Islet of Langerhans (tissue), 1 donor: Measurements from ENCODE around the gene FGFR4.
"Not testable (repeated sequence)": the region's sequence is repeated elsewhere in the genome, so short reads cannot be mapped to it uniquely, and the experiment has no call there.

Experiments
- FAIRE-seq: peaks from one replicate; lab custom pipeline; 2011; peaks lifted over from hg19 to GRCh38; lab: Jason Lieb, UNC

Gene FGFR4

DNA sequence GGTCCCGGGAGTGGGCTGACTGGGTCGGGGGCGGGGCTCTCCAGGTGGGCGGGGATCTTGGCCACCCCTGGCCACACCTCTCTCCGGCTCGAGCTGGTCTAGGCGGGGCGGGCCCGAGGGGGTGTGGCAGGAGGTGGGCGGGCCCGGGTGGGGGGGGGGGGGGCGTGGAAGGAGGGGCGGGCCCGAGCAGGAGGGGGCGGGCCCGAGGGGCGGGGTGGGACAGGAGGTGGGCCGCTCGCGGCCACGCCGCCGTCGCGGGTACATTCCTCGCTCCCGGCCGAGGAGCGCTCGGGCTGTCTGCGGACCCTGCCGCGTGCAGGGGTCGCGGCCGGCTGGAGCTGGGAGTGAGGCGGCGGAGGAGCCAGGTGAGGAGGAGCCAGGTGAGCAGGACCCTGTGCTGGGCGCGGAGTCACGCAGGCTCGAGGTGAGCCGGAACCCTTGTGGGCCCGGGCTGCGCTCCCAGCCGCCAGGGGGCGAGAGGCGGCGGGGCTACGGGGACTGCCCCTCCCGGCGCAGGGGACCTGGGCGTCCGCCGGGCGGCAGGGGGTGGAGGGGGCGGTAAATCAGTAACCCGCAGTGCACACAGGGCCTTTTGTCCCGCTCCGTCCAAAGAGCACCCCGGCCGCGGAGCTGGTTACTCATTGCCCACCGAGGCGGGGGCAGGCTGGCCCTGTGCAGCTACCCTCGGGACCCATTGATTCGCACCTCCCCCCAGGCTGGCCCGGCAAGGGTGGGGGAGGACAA, at the start of gene FGFR4:
Gene FGFR4 (plus strand): TSS at position 262 of the 744 bp plus-strand sequence. CDS start 2,688 bp downstream, outside the sequence.
- FAIRE-seq: no peak

DNA sequence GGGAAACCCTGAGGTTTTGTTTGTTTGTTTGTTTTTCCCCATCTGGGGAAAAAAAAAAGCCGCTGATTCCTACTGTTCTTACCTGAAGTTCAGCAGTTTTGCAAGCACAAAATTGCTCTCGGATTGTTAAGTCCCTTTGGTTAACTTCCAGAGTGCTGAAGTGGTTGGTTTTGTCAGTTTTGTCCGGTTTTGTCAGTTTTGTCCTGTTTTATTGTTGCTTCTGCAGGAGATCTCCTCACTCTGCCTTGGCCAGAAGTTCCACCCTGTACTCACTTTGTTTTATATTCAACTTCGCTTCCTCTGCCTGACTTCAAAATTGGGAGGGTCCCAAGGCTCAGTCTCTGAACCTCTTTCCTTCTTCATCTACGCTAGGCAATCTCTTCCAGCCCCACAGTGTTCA, 49.8 kb upstream of the FGFR4 start:
- no peak for FAIRE-seq

DNA sequence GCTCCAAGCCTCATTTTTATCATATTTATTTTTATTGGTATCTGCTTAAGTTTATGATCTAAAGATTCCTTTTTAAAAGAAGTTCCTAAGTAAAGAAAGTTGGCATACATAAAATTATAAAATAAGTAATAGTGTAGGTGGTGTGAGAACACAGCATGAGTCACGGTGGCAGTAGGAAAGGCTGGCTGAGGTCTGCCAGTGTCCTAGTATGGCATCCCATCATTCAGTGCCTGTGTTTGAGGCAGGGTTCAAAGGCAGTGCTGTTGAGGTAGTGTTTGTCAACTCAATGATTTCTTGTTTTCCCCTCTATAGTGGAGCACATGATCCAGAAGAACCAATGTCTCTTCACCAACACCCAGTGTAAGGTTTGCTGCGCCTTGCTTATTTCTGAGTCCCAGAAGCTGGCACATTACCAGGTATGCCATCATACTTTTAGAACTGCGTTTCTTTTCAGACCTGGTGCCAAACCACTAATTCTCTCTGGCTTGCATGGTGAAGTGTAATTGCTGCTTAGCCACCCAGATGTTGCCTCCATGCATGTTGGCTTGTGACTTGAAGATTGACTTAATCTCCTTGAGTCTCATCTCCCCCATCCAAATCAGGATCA, 45.8 kb upstream of the FGFR4 start:
- FAIRE-seq: no peak

DNA sequence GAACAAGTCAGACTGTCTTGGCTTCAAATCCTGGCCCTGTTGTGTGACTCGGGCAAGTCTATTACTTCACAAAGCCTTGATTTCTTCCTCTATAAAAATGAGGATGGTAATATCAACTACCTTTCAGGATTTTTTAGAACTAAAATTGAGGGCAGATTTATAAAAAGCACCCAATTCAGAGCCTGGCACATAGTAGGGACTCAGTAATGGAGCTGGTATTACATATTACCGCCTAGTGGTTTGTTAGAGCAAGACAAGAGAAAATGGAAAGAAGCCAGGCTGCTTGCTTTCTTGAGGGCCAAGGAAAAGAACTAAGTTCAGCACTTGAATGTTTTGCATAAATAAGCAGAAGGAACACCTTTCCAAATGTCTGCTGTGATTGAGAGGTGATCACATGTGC, 44.8 kb upstream of the FGFR4 start:
- FAIRE-seq: no peak

DNA sequence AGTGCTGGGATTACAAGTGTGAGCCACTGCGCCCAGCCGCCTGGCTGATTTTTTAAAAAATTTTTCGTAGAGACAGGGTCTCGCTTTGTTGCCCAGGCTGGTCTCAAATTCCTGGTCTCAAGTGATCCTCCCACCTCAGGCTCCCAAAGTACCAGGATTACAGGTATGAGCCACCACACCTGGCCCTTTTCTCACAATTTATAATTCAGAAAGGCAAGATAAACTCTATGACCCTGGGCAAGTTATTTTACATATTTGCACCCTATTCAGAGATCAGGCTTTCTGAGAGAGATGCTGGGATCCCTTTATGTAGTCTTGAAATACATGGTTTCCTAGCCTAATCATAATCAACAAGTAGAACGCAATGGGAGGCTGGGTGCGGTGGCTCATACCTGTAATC, 43.6 kb upstream of the FGFR4 start:
- FAIRE-seq: no peak

DNA sequence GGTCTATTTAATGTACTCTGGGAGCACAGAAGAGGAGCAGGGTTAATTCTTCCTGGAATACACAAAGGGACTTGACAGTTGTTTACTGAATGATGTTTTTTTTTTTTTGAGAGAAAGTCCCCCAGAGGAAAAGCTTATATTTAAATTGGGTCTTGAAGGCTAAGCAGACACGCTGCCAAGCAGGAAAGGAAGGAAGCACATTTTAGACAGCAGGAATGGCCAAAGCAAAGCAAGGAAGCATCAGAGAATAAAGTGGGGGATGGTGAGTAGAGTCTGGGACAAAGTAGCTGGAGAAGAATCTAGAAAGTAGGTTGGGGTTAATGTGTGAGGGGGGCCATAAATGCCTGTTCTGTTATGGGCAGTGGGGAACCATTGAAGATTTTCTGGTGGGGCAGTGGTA, 42.8 kb upstream of the FGFR4 start:
- FAIRE-seq: no peak

DNA sequence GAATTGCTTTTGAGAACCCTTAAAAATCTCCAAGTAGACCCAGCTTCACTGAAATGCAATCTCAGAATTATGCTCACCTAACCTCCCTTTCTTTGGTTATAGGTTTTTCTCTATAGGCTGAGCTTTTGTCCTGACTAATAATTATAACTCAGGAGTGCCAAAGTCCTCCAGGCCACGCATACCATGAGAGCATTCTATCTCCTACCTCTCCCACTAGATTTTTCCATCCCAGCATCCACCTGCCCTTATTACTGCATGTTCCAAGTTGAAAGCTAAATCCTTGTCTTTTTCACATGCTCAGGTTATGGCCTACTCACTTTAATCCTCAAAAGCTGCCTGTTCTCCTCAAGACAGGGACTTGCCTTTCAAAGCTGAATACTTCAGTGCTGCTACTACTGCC, 42.1 kb upstream of the FGFR4 start:
- FAIRE-seq: no peak

DNA sequence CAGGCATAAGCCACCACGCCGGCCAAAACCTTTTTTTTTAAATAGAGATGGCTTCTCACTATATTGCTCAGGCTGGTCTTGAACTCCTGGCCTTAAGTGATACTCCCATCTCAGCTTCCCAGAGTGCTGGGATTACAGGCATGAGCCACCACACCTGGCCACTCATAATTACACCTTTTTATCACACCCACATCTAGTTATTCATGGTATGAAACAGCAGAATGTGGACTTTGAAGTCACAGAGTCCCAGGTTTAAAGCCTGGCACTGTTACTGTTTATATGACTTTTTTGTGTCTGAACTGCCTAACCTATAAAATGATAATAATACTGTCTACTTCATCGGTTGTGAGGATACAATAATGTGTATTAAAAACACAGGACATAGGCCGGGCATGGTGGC, 41.1 kb upstream of the FGFR4 start:
- FAIRE-seq: no peak

DNA sequence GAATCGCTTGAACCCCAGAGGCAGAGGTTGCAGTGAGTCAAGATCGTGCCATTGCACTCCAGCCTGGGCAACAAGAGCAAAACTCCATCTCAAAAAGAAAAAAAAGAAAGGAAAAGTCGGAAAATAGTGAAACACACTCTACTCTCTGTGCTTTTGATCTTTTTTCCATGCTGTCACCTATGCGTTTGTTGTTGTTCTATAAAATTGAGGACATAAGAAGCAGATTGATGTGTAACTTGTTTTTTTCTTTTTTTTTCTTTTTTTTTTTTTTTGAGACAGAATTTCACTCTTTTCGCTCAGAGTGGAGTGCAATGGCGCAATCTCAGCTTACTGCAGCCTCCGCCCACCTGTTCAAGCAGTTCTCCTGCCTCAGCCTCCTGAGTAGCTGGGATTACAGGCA, 38.2 kb upstream of the FGFR4 start:
- not testable (repeated sequence) for FAIRE-seq

DNA sequence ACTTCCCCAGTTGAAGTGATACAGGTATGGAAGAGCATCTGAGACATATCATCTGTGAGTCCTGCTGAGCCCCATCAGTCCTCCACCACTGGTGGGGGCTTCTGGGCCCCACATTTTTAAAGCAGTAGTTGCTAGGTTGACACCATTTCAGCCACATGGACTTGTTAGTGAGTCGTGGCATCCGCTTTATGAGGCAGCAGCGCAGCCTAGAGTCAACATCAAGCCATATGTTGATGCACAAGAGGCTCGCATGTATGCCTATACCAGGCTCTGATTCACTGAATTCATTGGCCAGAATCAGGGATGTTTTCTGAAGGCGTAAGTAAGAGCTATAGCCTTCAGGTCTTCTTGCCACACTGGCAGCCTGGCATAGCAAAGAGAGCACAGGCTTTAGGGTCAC, 37.4 kb upstream of the FGFR4 start:
- FAIRE-seq: no peak

DNA sequence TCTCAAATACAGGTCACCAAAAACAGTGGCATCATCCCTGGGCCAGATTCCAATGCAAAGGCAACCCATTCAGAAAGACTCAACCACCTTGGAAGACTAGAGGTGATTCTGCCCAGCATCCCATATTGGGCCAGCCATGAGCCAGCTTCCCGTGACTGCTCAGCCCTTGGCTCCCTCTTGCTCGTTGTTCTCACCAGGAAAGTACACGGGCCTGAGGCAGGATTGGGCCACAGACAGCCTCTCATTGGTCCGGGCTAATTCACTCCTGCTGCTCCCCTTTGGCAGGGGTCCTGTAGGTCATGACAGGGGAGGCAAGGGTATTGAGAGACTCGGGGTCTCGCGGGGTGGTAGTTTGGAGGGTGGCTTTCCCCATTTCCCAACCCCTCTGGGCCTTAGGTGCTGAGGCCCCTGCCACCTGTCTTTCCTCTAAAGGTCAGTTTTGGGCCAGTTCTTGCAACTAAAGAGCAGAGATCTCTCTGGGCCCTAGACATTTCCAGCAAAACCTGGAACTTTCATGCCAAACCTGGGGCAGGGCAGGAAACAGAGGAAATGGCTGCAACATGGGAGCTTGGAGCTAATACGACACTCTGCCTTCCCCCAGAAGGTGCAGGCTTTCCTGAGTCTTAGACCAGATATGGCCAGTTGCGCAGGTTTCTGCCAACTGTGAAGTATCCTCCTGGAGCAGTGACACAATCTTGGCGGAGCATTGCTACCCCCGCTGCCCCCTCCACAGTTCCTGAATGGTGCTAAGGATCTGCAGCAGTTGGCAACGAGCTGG, 22.0 kb upstream of the FGFR4 start:
- FAIRE-seq: no peak

DNA sequence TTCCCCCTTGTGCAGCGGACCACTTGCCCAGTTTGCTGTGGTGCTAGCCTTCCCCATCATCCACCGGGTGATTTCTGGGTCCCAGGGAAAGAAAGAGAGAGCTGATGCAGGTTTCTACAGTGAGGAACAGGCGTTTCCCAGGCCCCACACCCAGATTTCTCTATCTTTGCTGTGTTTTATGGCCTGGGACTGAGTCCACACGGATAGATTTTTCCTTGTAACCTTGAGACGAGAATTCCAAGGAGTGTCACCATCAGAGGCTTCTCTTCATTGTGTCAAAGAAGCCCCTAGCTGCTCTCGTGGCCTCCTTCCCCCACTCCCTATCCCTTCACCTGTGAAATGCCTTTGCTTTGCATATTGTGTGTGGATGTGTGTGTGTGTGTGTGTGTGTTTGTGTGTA, 21.2 kb upstream of the FGFR4 start:
- no peak for FAIRE-seq

DNA sequence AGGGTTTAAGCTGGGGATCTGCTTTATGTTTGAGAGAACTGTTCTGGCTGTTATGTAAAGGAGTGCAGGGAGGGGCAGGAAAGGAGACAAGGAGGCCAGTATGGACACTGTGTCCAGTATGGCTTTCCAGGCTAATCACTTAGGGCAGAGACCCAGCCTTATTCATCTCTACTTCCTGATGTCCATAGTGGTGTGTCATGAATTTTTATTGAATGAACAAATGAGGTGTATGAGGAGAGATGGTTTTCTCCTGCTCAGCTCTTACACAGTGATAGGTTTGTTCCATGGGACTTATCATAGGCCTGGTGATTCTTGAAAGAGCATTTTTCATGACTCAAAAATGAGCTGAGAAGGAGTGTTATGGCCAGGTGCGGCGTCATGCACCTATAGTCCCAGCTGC, 20.5 kb upstream of the FGFR4 start:
- FAIRE-seq: no peak

DNA sequence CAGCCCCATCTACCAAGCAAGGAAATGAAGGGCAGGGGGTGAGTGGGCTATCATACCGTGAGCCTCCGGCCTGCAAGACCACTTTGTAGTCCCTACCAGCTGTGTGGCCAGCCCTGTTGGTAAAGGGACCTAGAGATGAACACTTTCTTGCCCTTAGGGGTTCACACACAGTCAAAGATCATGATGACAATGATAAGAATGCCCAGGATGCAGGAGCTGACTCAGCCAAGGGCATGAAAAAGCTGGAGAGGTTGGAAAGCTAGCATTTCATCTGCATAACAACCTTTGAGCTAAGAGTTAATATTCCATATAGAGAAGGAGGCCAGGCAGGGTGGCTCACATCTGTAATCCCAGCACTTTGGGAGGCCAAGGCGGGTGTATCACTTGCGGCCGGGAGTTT, 19.2 kb upstream of the FGFR4 start:
- FAIRE-seq: no peak

DNA sequence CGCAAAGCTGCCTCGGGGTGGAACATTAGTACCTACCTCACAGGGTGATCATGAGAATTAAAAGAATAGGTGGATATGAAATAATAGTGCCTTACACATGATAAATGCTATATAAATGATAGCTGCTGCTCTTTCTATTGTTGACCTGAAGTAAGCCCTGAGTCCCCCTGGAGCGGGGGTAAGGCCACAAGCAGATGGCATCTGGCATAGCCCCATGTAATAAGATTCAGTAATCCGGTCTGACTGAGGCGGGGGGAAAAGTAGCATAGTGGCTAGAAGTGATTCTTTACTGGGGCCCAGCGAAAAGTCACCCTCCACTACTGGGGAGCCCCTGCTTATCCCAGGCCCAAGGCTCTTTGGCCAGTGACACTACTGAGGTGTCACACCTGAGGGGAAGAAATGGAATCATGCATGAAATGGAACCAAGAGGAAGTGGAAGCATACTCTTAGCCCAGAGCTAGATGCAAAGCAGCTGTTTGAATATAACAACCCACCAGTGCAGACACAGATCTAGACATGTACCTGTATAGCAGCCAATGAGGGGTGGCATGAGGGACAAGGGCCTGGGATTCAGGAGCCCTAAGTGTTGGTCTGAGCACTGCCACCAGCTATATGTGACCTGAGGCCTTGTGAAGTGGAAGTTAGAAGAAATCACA, 16.1 kb upstream of the FGFR4 start:
- FAIRE-seq: no peak

DNA sequence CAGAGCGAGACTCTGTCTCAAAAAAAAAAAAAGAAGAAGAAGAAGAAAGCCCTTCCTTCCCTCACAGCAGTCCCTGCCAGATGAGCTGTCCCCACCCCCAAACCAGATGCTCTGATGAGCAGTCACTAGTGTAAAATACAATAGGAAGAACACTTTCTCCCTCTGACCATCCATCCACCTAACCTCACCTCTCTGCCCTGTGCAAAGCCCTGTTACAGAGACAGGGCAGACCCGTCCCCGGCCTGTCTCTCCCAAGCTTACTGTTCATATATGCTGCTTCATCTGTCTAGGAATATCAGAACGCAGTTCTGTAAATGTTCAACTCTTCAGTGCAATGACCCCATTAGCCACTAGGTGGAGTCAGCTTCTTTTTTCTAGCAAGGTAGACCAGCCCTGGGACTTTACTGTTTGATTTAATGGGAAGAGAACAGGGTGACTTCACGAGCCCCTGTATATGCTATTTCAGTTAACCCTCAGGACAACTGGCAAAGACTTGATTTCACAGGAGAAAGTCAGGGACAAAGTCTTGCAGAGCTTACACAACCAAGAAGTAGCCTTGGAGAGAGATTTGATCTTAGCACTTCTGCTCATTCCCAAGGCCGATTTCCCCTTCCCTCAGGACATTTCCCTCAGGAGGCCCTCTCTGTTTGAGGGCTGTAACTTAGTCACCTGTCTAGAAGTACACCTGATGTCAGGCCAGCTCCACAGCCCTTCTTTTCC, 14.9 kb upstream of the FGFR4 start:
- FAIRE-seq: peak; percentile 88

DNA sequence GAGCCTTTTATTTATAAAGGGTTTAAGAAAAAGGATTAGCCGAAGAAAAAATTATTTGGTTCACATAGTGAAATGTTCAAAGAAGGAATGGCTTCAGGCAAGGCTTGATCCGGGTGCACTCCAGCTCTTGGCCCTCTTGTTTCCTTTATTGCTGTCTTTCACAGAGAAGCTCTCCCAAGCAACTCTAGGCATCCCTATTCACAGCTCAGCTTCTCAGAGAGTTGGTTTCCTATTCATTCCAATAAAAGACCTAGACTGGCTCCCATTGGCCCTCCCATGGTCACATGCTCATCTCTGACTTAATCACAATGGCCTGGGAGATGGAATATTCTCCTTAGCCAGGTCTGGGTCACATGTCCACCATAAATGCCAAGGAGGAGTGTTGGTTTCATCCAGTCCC, 9.4 kb upstream of the FGFR4 start:
- FAIRE-seq: no peak

DNA sequence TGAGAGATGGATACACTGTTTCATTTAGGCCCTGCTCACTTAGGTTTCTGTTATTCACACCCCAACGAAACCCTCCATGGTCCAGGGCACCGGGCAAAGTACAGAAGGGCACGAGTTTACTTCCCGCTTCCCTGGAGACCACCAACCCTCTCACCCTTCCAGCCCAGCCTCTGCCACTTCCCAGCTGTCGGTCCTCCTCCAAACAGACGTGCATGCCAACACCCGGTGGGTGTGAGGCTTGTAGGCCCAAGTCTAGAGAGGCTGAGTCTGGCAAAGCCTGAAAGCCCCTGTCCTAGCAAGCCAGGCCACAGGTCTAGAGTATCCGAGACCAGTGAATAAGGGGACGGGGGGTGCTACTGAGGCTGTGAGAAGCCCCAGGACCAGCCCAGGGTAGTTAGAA, 7.1 kb upstream of the FGFR4 start:
- no peak for FAIRE-seq

DNA sequence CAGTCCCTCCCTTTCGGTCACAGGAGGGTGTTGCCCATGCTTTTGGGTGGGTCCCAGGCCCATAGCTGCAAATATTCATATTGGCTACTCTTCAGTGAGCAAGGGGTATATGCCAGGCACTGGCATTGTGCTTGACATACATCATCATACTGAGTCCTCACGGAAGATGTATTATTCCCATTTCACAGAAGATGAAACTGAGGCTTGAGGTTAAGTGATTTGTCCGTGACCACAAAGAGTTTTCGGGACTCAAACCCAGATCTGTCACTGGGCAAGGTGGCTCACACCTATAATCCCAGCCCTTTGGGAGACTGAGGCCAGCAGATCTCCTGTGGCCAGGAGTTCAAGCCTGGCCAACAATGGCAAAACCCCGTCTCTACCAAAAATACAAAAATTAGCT, 6.5 kb upstream of the FGFR4 start:
- no peak for FAIRE-seq

DNA sequence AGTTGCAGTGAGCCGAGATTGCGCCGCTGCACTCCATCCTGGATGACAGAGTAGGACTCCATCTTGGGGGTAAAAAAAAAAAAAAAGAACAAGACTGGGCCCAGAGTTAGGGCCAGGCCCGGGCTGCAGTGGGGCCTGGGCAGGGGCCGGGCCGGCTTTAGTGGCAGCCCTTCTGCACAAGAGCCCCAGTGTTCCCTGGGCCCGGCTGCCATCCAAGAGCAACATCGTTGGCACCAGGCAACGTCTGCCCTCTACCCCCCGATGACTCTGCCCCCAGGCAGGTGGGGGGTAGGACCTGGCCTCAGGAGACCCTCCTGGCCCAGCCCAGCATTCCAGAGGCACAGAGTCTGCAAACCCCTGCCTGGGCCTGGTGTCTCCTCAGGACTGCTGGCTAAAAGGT, 4.9 kb upstream of the FGFR4 start:
- no peak for FAIRE-seq

DNA sequence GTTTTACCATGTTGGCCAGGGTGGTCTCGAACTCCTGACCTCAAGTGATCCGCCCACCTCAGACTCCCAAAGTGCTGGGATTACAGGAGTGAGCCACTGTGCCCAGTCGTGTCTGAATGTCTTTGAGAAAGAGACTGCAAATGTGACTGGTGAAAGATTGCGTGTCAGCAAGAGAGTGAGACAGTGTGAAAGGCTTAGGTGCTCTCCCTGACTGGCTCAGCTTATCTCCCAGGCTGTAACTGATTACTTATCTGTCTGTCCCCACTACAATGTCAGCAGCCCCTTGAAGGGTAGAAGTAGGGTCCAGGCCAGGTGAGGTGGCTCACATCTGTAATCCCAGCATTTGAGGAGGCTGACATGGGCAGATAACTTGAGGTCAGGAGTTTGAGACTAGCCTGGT, 3.4 kb upstream of the FGFR4 start:
- no peak for FAIRE-seq

DNA sequence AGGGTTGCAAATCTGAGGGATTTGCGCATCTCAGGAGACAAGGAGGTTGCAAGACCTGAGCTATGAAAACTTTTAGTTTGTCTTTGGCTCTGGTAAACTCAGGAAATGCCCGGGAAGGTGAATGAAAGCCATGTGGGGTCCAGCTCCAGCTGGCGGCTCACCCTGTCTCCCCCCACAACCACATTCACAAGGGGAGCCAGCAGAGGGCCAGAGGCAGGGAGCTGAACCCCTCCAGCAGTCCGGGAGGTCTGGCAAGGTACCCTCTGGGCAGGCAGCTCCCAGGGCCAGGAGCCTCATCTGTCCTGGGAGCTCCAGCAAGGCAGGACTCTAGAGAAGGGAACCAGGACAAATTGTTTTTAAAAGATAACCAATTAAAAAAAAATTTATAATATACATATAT, 2.5 kb upstream of the FGFR4 start:
- FAIRE-seq: no peak
